GM21423 (cell line): ENCODE measurements around the gene BRICD5.

Experiments
- ATAC-seq: cut with Tn5 transposase; IDR thresholded peaks from one replicate; pipeline ENCODE4 v1.9.1; 2021; ENCODE audit warnings: mild to moderate bottlenecking, moderate library complexity; ENCODE audit not compliant: unreplicated experiment

Gene BRICD5

DNA sequence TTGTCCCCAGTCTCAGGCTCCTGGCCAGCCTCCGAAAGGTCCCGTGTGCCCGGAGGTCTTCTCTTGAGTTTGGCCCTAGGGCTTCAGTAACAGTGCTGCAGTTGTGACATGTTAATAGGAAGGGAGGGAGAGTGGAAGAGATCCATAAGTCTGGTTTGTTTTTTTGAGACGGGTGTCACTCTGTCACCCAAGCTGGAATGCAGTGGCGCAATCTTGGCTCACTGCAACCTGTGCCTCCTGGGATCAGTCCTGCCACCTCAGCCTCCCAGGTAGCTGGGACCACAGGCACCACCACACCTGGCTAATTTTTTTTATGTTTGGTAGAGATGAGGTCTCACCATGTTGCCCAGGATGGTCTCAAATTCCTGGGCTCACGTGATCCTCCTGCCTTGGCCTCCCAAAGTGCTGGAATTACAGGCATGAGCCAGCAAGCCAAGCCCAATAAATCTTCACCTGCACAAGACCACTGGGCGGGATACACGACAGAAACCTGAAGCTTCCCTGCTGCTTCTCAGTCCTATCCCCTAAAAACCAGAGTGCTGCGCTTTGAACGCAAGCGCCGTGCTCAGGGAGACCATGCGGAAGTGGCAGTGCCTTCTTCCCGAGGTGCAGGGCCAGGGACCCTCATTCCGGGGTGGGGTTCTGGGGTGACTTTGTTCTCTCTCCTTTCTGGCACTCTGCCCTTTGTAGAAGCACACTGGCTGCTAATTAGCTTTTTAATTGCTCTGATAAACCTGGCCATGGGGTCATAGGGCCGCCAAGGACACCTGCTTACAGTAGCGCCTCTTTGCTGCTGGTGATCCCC, 44.2 kb downstream of the BRICD5 start:
- ATAC-seq, result no peak

DNA sequence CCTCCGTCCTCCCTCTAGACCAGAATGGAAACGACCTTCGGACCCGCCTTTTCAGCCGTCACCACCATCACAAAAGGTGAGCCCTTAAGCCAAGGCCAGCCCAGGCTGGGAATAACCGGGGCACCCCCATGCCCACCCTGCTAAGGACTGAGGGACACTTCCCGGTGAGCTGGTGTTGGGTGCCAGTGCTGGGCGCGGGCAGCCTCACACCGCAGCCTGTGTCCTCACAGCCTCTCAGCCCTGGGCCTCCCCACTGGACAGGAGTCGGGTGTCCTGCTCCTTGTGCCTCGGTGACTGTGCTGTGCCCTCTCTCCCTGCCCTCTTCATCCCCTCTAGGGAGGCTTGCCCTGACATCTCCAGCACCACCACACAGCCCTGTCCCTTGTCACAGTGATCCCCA, 44.8 kb downstream of the BRICD5 start:
- no peak for ATAC-seq

DNA sequence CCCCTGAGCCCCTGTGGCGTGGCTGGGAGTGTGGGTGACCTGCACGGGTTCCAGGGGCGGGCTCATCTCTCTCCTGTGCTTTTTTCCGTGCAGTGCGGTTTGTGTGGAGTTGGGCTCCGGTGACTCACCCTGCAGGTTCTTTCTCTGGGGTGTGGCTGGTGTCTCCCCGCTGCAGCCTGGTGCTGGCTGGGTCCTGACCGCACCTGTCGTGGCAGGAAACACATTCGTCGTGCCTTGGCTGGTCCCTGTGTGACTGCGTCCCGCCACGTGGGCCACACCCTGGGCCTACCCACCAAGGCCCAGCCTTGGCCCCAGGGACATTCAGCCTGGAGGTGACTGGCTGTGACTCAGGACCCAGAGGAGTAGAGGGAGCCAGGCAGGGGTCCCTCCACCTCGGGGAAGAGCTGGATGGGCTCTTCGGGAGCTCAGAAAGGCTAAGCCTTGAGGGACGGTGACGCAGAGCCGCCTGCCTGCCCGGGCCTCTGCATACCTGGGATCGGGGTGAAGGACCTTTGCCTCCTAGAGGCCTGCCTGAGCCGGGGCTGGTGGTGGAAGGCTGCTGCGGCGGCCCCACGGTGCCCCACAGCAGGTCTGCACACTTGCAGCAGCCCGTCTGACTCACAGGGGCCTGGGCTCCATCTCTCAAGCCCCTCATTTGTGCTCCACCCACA, 47.3 kb downstream of the BRICD5 start:
- ATAC-seq, result no peak

DNA sequence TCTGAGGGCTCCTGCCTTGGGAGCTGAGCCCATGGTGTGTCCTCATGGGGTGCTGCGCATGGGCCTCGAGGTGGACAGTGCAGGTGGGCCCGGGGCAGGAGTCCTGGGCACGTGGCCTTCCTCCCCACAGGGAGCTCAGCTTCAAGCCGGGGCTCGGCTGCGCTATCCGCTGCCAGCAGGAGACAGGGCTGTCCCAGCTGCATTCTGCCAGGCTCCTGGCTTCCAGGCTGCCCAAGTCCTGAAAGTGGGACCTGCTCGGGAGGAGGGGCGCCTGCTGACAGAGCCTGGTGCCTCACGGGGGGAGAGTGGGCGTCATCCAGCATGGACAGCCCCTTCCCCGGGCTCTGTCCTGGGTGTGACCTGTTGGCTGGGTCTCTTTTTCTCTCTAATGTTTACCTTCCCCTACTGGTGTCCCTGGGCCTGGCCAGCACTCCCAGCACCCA, 48.0 kb downstream of the BRICD5 start:
- no peak for ATAC-seq

DNA sequence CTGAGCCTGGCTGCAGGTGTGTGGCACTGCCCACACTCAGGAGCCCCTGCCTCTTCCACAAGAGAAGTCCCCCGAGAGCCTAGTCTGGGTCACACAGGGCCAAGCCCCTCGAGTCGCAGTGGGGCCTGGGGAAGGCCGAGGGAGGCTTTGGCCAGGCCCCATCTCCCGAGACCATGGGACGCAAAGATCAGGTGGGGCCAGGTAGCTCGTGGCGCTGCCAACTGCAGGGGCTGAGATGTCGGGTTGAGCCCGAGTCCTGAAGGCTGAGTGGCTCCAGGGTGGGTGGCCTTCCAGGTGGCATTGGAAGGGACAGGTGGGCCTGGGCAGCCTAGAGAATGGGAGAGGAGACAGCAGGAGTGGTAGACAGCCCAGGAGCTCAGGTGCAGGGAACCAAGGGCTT, 48.8 kb downstream of the BRICD5 start:
- ATAC-seq, result no peak

DNA sequence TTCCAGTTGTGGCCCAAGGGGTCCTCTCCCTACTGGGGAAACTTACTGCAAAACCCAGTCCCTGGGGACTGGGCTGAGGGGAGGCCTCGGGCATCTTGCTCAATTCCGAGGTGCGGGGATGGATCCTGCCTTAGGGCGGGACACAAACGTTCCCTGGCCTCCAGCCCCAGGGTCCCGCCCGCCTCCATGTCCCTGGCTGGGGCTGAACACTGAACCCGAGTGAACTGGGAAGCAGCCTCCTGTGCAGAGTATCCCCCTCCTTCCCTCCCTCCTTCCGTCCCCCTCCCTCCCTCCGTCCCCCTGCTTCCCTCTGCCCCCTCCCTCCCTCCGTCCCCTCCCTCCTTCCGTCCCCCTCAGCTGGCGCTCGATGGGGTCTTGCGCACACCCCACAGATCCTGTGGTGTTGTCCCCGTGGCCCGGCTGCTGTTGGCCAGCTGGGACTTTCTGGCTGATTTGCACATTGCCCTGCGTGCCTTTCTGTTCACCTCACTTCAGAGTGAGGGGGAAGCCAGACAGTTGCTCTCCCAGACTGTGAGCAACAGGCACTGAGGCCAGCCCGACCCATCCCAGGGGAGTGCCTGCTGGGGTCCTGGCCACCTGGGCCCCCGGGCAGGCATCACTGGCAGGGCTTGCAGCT, 49.6 kb downstream of the BRICD5 start:
- ATAC-seq, result no peak
